Activated naive CD4-positive, alpha-beta T cell treated with anti-CD3 and anti-CD28 coated beads, Interleukin-2, amount 50 U/mL, for 16 hours (primary cell): ENCODE data around the gene TNS2.

Experiments used
- DNase-seq: peaks from one replicate; pipeline ENCODE4 v3.0.0-alpha.2; 2020

TNS2 gene

GRCh38 chr12:53042607-53043454 is 7.0 kb upstream of the TNS2 start:
- DNase-seq = no peak

- no peak for DNase-seq
These were observed 5.7 kb upstream of the TNS2 start for GRCh38 chr12:53044052-53044581.

GRCh38 chr12:53044896-53045695 is 4.8 kb upstream of the TNS2 start:
- no peak for DNase-seq

GRCh38 chr12:53045696-53046045 is 4.2 kb upstream of the TNS2 start:
- DNase-seq = no peak

- no peak for DNase-seq
These were observed 3.1 kb upstream of the TNS2 start for GRCh38 chr12:53046655-53047220.

- peak; percentile 70 for DNase-seq
These were observed 2.4 kb upstream of the TNS2 start for GRCh38 chr12:53047221-53048032.

GRCh38 chr12:53048033-53048779 is 1.7 kb upstream of the TNS2 start:
- DNase-seq = no peak

GRCh38 chr12:53048780-53049401 is 974 bp upstream of the TNS2 start:
- no peak for DNase-seq

- no peak for DNase-seq
These were observed 677 bp downstream of the TNS2 start for GRCh38 chr12:53050426-53051057.

- DNase-seq = no peak
These were observed 1.4 kb downstream of the TNS2 start for GRCh38 chr12:53051058-53051880.

- DNase-seq = no peak
These were observed 2.1 kb downstream of the TNS2 start for GRCh38 chr12:53051881-53052412.

GRCh38 chr12:53052419-53053217 is 2.8 kb downstream of the TNS2 start:
- DNase-seq = no peak

- DNase-seq = peak; percentile 61
These were observed 3.6 kb downstream of the TNS2 start for GRCh38 chr12:53053218-53054111.

GRCh38 chr12:53054112-53054878 is 4.4 kb downstream of the TNS2 start:
- peak; percentile 94 for DNase-seq

GRCh38 chr12:53055471-53056266 is 5.8 kb downstream of the TNS2 start:
- DNase-seq = peak; percentile 5

- no peak for DNase-seq
These were observed 6.4 kb downstream of the TNS2 start for GRCh38 chr12:53056296-53056695.
